T-cell (primary cell): ENCODE results near the gene AKAP9. TPM values are rescaled to one million over a fixed set of nuclear protein-coding genes. Genes with fewer than 3 reads are reported as not detected.

Experiments
- ATAC-seq, 4 experiments: fragments of 200-7000 bp in 3 of 4; fragments of 150-1000 bp in 1 of 4; cut with Tn5 transposase; replicated peaks in 1 of 4; 1 replicate in 3 of 4; 2 replicates in 1 of 4; pipeline ENCODE4 v1.10.0; 2021; ENCODE audit warnings: moderate library complexity in 3 of 4, mild to moderate bottlenecking in 2 of 4, moderate number of reproducible peaks in 1 of 4
- CTCF ChIA-PET, 2 donors: fragments of 300-600 bp; sonication (Branson Sonifier 250); formaldehyde crosslinking; loops; one replicate each; lab custom pipeline; 2022; ENCODE audit warnings: antibody characterized with exemption in 2 of 2; lab: Charles Lee
- POLR2A ChIA-PET, 2 donors: fragments of 300-600 bp; sonication (Branson Sonifier 250); formaldehyde crosslinking; loops; one replicate each; lab custom pipeline; 2022; ENCODE audit warnings: antibody characterized with exemption in 2 of 2; lab: Charles Lee
- DNase-seq, 35 experiments: peaks; one replicate each; pipeline versions ENCODE4 v3.0.0 to v3.0.0-alpha.2; 2013 to 2023
- H3K27ac ChIP-seq: one replicate; pipeline ENCODE4 v1.5.1; 2013; ENCODE audit warnings: low read length
- H3K27me3 ChIP-seq, 2 experiments: replicated peaks in 1 of 2; 1 replicate in 1 of 2; 2 replicates in 1 of 2; pipeline versions ENCODE4 v1.6.1 to v1.7.0; 2013; ENCODE audit warnings: low read length in 1 of 2, mixed read lengths in 1 of 2; ENCODE audit not compliant: control insufficient read depth in 2 of 2, insufficient read depth in 2 of 2; ENCODE audit errors: extremely low read depth in 1 of 2
- H3K36me3 ChIP-seq, 2 donors: 1 replicate in 1 of 2; 2 replicates in 1 of 2; pipeline versions ENCODE4 v1.6.1 to v1.7.0; 2013; ENCODE audit warnings: low read length in 1 of 2; ENCODE audit not compliant: control insufficient read depth in 2 of 2, insufficient read depth in 1 of 2; ENCODE audit errors: extremely low read depth in 1 of 2
- H3K4me1 ChIP-seq, 2 experiments: 1 replicate in 1 of 2; 2 replicates in 1 of 2; pipeline versions ENCODE4 v1.6.1 to v1.7.0; 2013; ENCODE audit warnings: low read length in 2 of 2, mixed read lengths in 1 of 2; ENCODE audit not compliant: insufficient read depth in 2 of 2, control insufficient read depth in 1 of 2; ENCODE audit errors: extremely low read depth in 1 of 2
- H3K4me3 ChIP-seq, 2 donors: 1 replicate in 1 of 2; 2 replicates in 1 of 2; pipeline versions ENCODE4 v1.5.1 to v1.7.0; 2013; ENCODE audit warnings: mild to moderate bottlenecking in 2 of 2, low read length in 1 of 2, moderate library complexity in 1 of 2; ENCODE audit not compliant: control insufficient read depth in 1 of 2; ENCODE audit errors: extremely low read depth in 1 of 2
- H3K9me3 ChIP-seq: 2 replicates; pipeline ENCODE4 v1.7.0; 2013
- H3K27ac Mint-ChIP-seq, 2 donors: one replicate each; pipeline ENCODE4 v1.8.0; 2020 to 2021; ENCODE audit warnings: mild to moderate bottlenecking in 2 of 2, mixed read lengths in 2 of 2
- H3K27me3 Mint-ChIP-seq, 2 donors: one replicate each; pipeline ENCODE4 v1.8.0; 2021 to 2022; ENCODE audit warnings: mixed read lengths in 2 of 2
- H3K36me3 Mint-ChIP-seq: one replicate; pipeline ENCODE4 v1.8.0; 2021; ENCODE audit warnings: mixed read lengths
- H3K4me1 Mint-ChIP-seq, 3 donors: one replicate each; pipeline ENCODE4 v1.8.0; 2020 to 2022; ENCODE audit warnings: mixed read lengths in 3 of 3, mild to moderate bottlenecking in 1 of 3
- H3K4me3 Mint-ChIP-seq, 3 donors: one replicate each; pipeline ENCODE4 v1.8.0; 2020 to 2022; ENCODE audit warnings: mild to moderate bottlenecking in 3 of 3, mixed read lengths in 3 of 3, moderate library complexity in 3 of 3
- H3K9me3 Mint-ChIP-seq, 3 donors: one replicate each; pipeline ENCODE4 v1.8.0; 2020 to 2022; ENCODE audit warnings: mixed read lengths in 3 of 3
- WGBS: methylation state at CpG from one replicate; pipeline ENCODE4 v1.1.5; 2013; ENCODE audit warnings: missing lambda C conversion rate; ENCODE audit not compliant: insufficient coverage; 5-methylcytosine and 5-hydroxymethylcytosine counted together
- total RNA-seq, 35 experiments: library from RNA in 6 of 35; stranded (reverse) in 6 of 35; fragments of 120-200 nt in 1 of 35; gene quantifications; one replicate each; pipeline versions ENCODE4 v1.2.1 to v1.2.4 and lab custom pipeline; 2013 to 2026

Gene AKAP9
- total RNA-seq, 5 donors from 2014 or later (not counting 1 experiment from before 2014, with no cell fraction given), result 59.6 to 83.3 (median 69.0) TPM

DNA sequence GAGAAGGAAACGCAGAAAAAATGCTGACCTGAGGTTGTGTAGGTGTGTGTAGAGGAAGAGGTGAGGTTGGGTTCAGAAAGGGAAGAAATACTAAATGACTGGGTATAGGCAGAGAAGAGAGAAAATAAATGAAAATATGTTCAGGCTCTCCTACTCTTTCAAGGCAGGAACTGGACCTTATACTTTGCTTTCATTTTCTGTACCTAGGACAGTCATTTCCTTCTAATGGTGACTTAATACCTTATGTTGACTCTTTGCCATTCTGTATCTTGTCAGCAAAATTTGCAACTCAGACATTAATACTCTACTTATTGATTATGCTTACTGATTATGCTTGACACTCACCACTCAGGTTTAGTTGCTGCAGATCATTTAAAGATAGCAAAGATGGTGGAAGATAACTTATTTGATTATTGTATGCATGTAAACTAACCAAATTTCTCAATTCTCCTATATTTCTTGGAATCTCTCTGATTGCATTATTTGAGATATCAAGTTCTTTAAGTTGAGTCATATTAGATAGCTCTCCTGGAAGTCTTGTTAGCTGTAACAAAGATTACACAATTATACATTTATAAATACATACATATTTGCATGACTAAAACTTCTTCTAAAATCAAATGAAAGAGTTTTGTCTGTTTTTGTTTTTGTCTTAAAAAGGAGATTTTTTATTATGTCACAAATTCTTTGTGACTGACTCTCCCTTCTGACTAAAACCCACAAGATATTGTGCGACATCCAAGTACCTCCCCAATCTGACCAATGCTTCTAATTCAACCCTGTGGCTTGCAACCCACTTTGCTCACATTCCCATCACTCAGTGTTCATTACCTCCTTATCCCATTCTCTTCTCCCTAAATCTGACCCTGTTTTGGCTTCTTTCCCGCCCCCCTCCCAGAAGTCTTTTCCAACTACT lies 218.3 kb downstream of the AKAP9 start:
- no peaks in the 10 kb centered on the region for H3K4me1 ChIP-seq
- H3K36me3 ChIP-seq, result no peaks in the 10 kb centered on the region
- Mint-ChIP-seq H3K4me1 (peaks cover 0 to 2% (median 0%) of the 10 kb centered on the region in 3 donors), H3K36me3 (no peaks in the 10 kb centered on the region), H3K4me3 (no peak overlapping the region), H3K9me3 (no peaks in the 10 kb centered on the region), H3K27me3 (peaks cover 11 to 22% of the 10 kb centered on the region in 2 donors), H3K27ac (no peak overlapping the region)
- ATAC-seq, result no peak
- no peak for DNase-seq
- no peaks in the 10 kb centered on the region for H3K9me3 ChIP-seq
- WGBS, result 71% methylated on average over 2 of the region's 3 CpGs
- no peak overlapping the region for H3K4me3 ChIP-seq
- peaks cover 0 to 2% of the 10 kb centered on the region in 2 experiments for H3K27me3 ChIP-seq
- ChIA-PET POLR2A (no interaction called here), CTCF (interaction anchor here in 1 of 2 donors (1.0 kb wide), 1 partner anchor 16 kb away, joined by 3 read pairs; no protein-coding TSS in a partner anchor)
- no peak overlapping the region for H3K27ac ChIP-seq

Other genes starting within 250 kb of the AKAP9 start
- gene MTERF1, start 60.2 kb upstream of the AKAP9 start, total RNA-seq, result 10 to 100 TPM; 14.8 to 27.1 (median 21.9) TPM
- gene CYP51A1, start 193.6 kb downstream of the AKAP9 start, total RNA-seq, result 10 to 100 TPM; 12.8 to 25.8 (median 18.5) TPM
- gene LRRD1, start 238.3 kb downstream of the AKAP9 start, total RNA-seq, result not detected